HG03045 (cell line): Measurements from ENCODE around the gene ITSN1.

Source experiments
- ATAC-seq: cut with Tn5 transposase; IDR thresholded peaks from one replicate; pipeline ENCODE4 v1.9.1; 2021; ENCODE audit warnings: mild to moderate bottlenecking, moderate library complexity; ENCODE audit not compliant: unreplicated experiment

ITSN1 gene

GRCh38 chr21:33677450-33677849 is 35.1 kb downstream of the ITSN1 start:
- no peak for ATAC-seq

GRCh38 chr21:33680870-33681269 is 38.6 kb downstream of the ITSN1 start:
- no peak for ATAC-seq

DNA sequence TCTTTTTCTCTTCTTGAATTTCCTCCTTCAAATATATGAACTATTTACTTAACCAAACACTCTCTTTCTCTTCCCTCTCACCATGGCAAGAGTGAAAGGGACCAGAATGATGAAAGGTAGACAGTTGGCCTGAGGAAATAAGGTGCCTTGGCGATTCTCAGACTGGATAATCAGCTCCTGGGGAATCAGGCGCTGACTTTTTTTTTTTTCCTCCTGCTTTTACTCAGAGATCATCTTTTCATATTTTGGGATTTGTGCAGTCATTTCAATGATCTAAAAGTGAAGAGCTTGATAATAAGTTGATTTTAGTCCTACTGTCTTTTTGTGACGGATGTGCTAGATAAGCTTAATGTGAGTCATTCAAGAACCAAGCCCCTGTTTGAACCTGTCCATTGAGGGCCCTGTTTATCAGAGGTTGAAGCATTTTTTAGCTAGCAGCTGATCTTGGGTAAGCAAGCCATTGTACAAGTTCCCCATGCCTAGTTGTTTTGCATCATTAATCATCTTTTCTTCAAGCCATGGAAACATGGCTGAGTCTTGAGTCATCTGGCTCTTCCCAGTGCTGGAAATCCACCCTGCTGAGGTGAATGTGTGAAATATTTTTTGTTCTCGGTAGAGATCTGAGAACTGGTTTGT is 40.8 kb downstream of the ITSN1 start:
- no peak for ATAC-seq

- ATAC-seq, result no peak
These were observed 41.8 kb downstream of the ITSN1 start for GRCh38 chr21:33684068-33684467.

GRCh38 chr21:33684923-33685560 is 42.7 kb downstream of the ITSN1 start:
- ATAC-seq, result no peak

DNA sequence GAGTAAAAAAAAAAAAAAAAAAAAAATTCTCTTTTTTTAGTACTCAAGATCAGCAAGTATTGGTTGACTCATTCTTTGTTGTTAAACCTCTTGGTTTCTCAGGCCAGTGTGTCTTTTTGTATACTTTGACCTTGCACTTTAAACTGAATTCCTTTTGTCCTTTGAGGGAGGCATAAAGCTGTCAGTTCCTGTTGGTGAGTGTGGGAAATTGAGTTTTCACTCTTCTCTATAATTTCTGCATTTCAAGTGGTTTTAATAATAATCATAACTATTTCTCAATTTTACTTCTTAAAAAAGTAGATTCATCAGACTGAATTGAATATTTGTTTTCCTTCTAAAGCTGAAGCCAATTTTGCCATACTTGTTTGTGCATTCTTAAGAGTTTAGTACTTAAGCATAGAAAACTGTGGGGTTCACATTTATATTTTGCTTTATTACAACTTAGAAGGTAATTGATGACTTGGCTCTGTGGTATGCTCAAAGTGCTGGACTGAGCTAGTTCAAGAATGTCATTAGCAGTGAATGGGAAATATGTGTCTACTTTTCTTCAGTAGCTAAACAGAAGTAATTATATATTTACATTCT is 43.4 kb downstream of the ITSN1 start:
- ATAC-seq, result no peak

DNA sequence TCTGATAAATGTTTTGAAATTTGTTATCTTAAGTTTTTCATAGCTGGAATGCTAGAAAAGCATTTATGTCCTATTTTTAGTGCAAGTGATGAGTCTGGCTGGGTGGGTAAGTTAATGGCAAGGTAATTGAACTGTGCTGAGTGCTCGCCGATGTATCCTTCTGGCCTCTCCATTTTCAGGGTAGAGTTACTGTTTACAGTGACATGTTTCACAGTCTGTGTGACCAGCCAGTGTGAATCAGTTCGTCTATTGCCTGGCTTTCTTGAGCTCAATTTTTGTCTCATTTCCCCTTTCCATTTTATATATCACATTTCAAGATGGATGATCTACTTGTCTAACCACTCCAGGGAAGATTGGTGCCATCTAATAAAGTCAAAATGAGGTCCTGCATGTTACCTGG is 44.1 kb downstream of the ITSN1 start:
- ATAC-seq, result no peak

- no peak for ATAC-seq
These were observed 45.3 kb downstream of the ITSN1 start for GRCh38 chr21:33687634-33688033.

- ATAC-seq, result no peak
These were observed 46.1 kb downstream of the ITSN1 start for GRCh38 chr21:33688353-33688752.

DNA sequence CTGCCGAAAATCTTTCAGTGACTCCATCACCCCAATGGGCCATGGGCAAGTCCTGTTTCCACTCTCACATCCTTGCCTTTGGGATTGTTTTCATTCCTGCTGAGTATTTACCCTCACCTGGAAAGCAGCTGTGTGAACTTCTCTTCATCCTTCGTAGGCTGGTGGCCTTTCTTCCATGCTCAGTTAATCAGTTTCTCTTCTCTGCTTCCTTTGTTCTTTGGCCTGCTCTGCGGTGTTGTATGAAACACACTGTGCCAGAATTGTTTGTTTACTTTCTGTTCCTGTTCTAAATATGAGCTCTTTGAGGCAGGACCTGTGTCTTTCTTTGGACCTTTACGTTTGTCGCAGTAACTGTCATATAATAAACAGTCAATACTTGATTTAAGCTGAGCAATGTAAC is 48.6 kb downstream of the ITSN1 start:
- ATAC-seq, result no peak

DNA sequence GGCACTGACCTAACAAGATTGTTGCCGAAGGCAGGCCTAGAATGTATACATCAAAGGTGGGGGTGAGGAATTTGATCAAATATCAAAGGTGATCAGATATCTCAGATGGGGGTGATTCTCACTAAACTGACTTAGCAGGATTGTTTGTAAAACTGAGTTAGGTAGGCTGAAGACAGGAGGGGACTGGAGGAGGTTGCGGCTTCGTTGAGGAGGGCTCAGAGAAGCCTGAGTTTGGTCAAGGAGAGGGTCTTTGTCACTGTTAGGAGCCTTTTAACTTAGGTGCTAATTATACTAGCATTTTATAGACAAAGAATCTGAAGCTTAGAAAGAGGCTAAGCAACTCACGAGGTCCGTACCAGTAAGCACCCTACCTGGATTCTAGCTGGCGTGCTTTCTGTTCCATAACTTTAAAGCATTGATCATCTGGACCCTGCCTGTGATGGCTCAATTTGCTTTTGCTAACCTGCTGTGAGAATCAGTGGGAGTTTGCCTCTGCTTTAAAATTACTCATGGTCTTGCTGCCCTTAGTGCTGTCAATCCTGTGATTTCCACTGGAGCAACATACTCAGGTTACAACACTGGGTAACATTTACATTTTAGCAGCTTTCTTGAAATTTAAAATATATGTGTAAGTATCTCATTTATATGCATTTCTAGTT is 49.8 kb downstream of the ITSN1 start:
- no peak for ATAC-seq

GRCh38 chr21:33695813-33696212 is 53.5 kb downstream of the ITSN1 start:
- ATAC-seq, result no peak

- ATAC-seq, result no peak
These were observed 54.2 kb downstream of the ITSN1 start for GRCh38 chr21:33696465-33696864.

- ATAC-seq, result no peak
These were observed 56.0 kb downstream of the ITSN1 start for GRCh38 chr21:33698087-33698860.

DNA sequence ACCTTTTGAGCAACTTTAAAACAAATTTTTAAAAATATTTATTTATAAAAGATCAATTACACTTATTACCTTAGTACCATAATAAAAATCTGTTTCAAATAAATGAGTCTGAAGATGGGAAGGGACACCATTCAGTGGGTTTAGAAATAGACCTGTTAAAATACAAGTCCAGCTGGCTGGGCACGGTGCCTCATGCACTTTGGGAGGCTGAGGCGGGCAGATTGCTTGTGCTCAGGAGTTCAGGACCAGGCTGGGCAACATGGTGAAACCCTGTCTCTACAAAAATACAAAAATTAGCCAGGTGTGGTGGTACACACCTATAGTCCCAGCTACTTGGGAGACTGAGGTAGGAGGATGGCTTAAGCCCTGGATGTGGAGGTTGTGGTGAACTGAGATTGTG is 57.0 kb downstream of the ITSN1 start:
- ATAC-seq, result no peak

GRCh38 chr21:33700491-33700890 is 58.2 kb downstream of the ITSN1 start:
- no peak for ATAC-seq

DNA sequence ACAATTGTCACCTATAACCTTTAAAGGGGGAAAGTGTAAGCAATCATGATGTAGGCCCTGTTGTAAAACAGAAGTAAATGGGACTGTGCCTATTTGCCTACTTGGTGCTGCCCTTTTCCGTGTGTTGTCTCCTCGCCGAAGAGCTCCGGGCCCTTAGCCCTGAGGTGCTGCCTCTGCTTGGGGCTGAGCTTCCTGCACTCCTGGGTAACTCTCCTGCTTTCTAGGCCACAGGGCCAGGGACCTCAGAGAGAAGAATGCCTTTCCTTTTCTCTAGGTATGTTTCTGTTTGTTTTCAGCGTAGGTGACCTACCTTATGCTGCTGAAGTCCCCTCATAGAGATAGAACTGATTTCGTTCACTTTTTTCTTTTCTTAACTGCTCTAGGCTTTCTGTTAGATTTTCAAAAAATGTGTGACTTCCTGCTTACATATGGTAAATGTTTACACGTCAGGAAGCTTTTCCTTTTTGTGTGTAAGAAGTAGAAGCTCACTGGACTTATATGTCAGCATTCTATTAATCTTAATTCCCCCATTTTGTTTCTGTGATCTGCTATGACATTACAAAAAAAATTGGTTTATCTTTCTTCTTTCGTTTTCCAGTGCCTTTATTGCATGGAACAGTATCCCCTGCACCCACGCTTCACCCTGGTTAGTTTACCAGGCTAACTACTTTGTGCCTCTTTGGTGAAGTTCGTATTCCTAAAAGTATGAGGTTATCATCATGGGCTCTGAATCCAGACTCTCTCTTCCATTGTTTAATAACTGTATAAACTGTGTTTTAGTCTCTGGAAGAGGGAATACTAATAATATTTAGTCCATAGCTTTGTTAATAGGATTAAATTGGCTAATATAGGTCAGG is 61.7 kb downstream of the ITSN1 start:
- no peak for ATAC-seq

DNA sequence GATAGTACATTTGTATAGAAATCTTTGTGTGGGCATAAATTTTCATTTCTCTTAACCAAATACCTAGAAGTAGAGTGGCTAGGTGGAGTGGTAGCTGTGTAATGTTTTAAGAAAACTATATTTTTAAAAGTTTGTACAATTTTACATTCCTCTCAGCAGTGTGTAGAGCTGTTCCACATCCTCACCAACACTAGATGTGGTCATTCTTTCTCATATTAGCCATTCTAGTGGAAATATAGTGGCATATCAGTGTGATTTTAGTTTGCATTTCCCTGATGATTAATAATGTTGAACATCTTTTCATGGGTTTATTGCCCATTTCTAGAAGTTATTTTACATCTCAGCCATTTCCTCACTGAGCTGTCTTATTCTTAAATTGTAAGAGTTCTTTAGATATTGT is 65.5 kb downstream of the ITSN1 start:
- ATAC-seq, result no peak

DNA sequence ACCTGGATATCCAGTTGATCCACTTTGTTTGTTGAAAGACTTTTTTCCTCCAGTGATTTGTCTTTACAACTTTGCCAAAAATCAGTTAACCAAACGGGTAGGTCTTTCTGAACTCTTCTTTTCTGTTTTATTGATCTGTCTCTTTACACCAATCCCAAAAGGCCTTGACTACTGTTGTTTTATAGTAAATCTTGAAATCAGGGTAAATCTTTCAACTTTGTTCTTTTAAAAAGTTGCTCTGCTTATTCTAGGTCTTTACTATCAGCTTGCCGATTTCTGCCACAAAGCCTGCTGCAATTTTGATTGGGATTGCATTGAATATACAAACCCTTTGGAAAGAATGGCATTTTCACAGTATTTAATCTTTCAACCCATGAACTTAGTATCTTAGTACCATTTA is 66.6 kb downstream of the ITSN1 start:
- ATAC-seq, result no peak

DNA sequence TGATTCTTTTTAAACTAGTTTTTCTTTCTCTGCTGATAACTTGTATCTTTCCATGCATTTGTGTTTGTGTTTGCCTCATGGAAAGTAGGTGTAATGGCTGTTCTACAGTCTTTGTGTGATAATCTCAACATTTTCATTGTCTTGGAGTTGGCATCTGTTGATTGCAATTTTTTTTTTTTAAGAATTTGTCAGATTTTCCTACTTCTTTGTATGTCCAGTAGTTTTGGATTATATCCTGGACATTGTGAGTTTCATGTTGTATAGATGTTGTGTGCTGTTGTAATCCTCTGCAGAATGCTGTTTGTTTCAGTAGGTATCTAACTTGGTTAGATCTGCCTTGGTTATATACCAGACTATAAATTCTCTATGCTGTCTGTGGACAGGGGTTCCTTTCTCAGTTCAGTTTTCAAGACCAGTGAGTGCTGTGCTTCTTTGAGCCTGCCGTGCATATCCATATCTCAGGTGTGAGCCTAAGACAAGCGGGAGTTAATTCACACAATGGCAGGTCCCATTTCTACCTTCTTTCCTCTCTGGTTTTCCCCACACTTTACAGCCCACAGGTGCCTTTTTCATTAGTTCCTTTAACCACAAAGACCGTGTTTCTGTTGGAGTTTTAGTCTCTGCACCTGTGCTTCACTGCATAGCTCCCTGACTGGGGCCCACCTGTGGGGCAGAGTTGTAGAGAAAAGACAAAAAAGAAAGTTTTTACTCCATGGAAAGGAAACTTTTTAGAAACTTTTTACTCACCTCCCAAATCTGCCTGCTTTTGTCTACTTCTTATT is 69.9 kb downstream of the ITSN1 start:
- no peak for ATAC-seq
